B cell (primary cell): Measurements from ENCODE around the gene SS18L1. TPM values are rescaled to one million over a fixed set of nuclear protein-coding genes. Genes with fewer than 3 reads are reported as not detected.

Source experiments
- ATAC-seq: fragments of 200-7000 bp; cut with Tn5 transposase; one replicate; pipeline ENCODE4 v1.10.0; 2021; ENCODE audit warnings: low read depth, mild to moderate bottlenecking, moderate number of reproducible peaks, moderate library complexity
- CTCF ChIA-PET: fragments of 350-600 bp; sonication (Branson Sonifier 250); formaldehyde crosslinking; loops from one replicate; lab custom pipeline; 2021; ENCODE audit warnings: antibody characterized with exemption, inconsistent platforms; lab: Charles Lee
- POLR2A ChIA-PET: fragments of 350-600 bp; sonication (Branson Sonifier 250); formaldehyde crosslinking; loops from one replicate; lab custom pipeline; 2021; ENCODE audit warnings: antibody characterized with exemption; lab: Charles Lee
- DNase-seq: peaks from one replicate; pipeline ENCODE4 v3.0.0; 2013
- H2AFZ ChIP-seq: 2 replicates; pipeline ENCODE4 v1.6.1; 2012; ENCODE audit warnings: mild to moderate bottlenecking, low read depth, low read length; ENCODE audit not compliant: insufficient read depth, poor library complexity, severe bottlenecking
- H3K27ac ChIP-seq, 2 donors: 1 replicate in 1 of 2; 2 replicates in 1 of 2; pipeline ENCODE4 v1.5.1; 2012 to 2013; ENCODE audit warnings: low read length in 2 of 2, mild to moderate bottlenecking in 2 of 2, moderate library complexity in 1 of 2
- H3K27me3 ChIP-seq, 4 experiments: fragments of 200-600 bp in 1 of 4; sonication (generic) in 1 of 4; replicated peaks in 1 of 4; 1 replicate in 2 of 4; 2 replicates in 2 of 4; pipeline versions ENCODE4 v1.6.1 to v1.7.0; 2013 to 2016; ENCODE audit warnings: low read length in 3 of 4, mild to moderate bottlenecking in 2 of 4, mixed read lengths in 1 of 4, moderate library complexity in 1 of 4; ENCODE audit not compliant: insufficient read depth in 4 of 4, control insufficient read depth in 3 of 4; ENCODE audit errors: control extremely low read depth in 1 of 4
- H3K36me3 ChIP-seq, 2 experiments: replicated peaks in 1 of 2; 1 replicate in 1 of 2; 2 replicates in 1 of 2; pipeline versions ENCODE4 v1.6.1 to v1.7.1; 2013; ENCODE audit warnings: low read length in 1 of 2; ENCODE audit not compliant: insufficient read depth in 2 of 2, control insufficient read depth in 1 of 2; ENCODE audit errors: control extremely low read depth in 1 of 2, extremely low read depth in 1 of 2
- H3K4me1 ChIP-seq, 2 donors: fragments of 200-600 bp in 1 of 2; sonication (generic) in 1 of 2; 1 replicate in 1 of 2; 2 replicates in 1 of 2; pipeline versions ENCODE4 v1.5.1 to v1.6.1; 2013 to 2017; ENCODE audit warnings: low read length in 2 of 2; ENCODE audit not compliant: control insufficient read depth in 2 of 2, insufficient read depth in 2 of 2
- H3K4me2 ChIP-seq: replicated peaks from 2 replicates; pipeline ENCODE3; 2012; ENCODE audit warnings: mild to moderate bottlenecking, low read depth, low read length; ENCODE audit not compliant: poor library complexity, severe bottlenecking
- H3K4me3 ChIP-seq, 5 experiments: fragments of 200-600 bp in 1 of 5; sonication (generic) in 1 of 5; 1 replicate in 3 of 5; 2 replicates in 2 of 5; pipeline versions ENCODE4 v1.5.1 to v1.7.0; 2011 to 2016; ENCODE audit warnings: low read length in 4 of 5, mild to moderate bottlenecking in 4 of 5, low read depth in 2 of 5, control low read depth in 1 of 5, moderate library complexity in 1 of 5; ENCODE audit not compliant: insufficient read depth in 1 of 5; ENCODE audit errors: control extremely low read depth in 1 of 5, extremely low read depth in 1 of 5
- H3K79me2 ChIP-seq: fragments of 200-600 bp; sonication (generic); one replicate; pipeline ENCODE4 v1.6.0; 2016; ENCODE audit warnings: low read length; ENCODE audit not compliant: control insufficient read depth, insufficient read depth
- H3K9ac ChIP-seq: fragments of 200-600 bp; sonication (generic); 2 replicates; pipeline ENCODE4 v1.6.1; 2017; ENCODE audit warnings: mild to moderate bottlenecking, low read length, moderate library complexity
- H3K9me3 ChIP-seq, 3 donors: one replicate each; pipeline versions ENCODE4 v1.6.1 to v1.7.1; 2013; ENCODE audit warnings: low read length in 2 of 3; ENCODE audit not compliant: control insufficient read depth in 2 of 3, insufficient read depth in 1 of 3; ENCODE audit errors: control extremely low read depth in 1 of 3
- H4K20me1 ChIP-seq: 2 replicates; pipeline ENCODE4 v1.6.0; 2012; ENCODE audit warnings: mild to moderate bottlenecking, low read length; ENCODE audit not compliant: insufficient read depth, control insufficient read depth, poor library complexity, severe bottlenecking
- H3K27ac Mint-ChIP-seq: one replicate; pipeline ENCODE4 v1.8.0; 2021; ENCODE audit warnings: mixed read lengths
- H3K27me3 Mint-ChIP-seq: one replicate; pipeline ENCODE4 v1.8.0; 2021; ENCODE audit warnings: mixed read lengths
- H3K4me1 Mint-ChIP-seq: one replicate; pipeline ENCODE4 v1.8.0; 2021; ENCODE audit warnings: mixed read lengths
- H3K4me3 Mint-ChIP-seq: one replicate; pipeline ENCODE4 v1.8.0; 2021; ENCODE audit warnings: mixed read lengths
- H3K9me3 Mint-ChIP-seq: one replicate; pipeline ENCODE4 v1.8.0; 2022; ENCODE audit warnings: mixed read lengths; ENCODE audit not compliant: insufficient read depth
- CTCF ChIP-seq: fragments of 200-600 bp; IDR thresholded peaks from one replicate; pipeline ENCODE4 v1.8.0; 2022; ENCODE audit warnings: antibody characterized with exemption, mild to moderate bottlenecking
- EZH2 ChIP-seq: IDR thresholded peaks from 2 replicates; pipeline ENCODE4 v1.6.1; 2012; ENCODE audit warnings: borderline replicate concordance, low read depth, mild to moderate bottlenecking, moderate library complexity, low read length; ENCODE audit not compliant: insufficient read depth, poor library complexity, severe bottlenecking
- WGBS: methylation state at CpG from one replicate; pipeline ENCODE4 v1.1.5; 2013; ENCODE audit warnings: missing lambda C conversion rate; ENCODE audit not compliant: insufficient coverage; 5-methylcytosine and 5-hydroxymethylcytosine counted together
- intact Hi-C: fragments of 100-400 bp; cut with micrococcal nuclease; formaldehyde crosslinking; loops from one replicate; pipeline ENCODE4 v1.10.0; 2022
- polyA plus RNA-seq: library from polyadenylated mRNA; depleted of rRNA; stranded (reverse); fragments of >200 nt; gene quantifications from 2 replicates; pipeline ENCODE4 v1.2.3, GENCODE V29; 2012
- total RNA-seq, 2 donors: library from RNA; stranded (reverse); fragments of 120-200 nt in 1 of 2; gene quantifications; 1 replicate in 1 of 2; 2 replicates in 1 of 2; pipeline versions ENCODE4 v1.2.3 to v1.2.4, GENCODE V29; 2013 to 2022

Gene SS18L1
- total and polyA plus RNA-seq, 2 donors (not counting 1 experiment from before 2014, with no cell fraction given), result 15.4 to 20.7 TPM

GRCh38 chr20:62175711-62176110 is 32.1 kb downstream of the SS18L1 start:
- Histone ChIP-seq H3K79me2 (no peaks in the 10 kb centered on the region), H3K4me2 (no peak overlapping the region), H3K36me3 (no peaks in the 10 kb centered on the region), H3K9ac (no peak overlapping the region), H3K9me3 (no peaks in the 10 kb centered on the region), H3K4me3 (no peak overlapping the region), H4K20me1 (no peaks in the 10 kb centered on the region), H3K4me1 (no peaks in the 10 kb centered on the region), H2AFZ (no peak overlapping the region), H3K27me3 (no peaks in the 10 kb centered on the region), H3K27ac (no peak overlapping the region)
- H3K9me3 Mint-ChIP-seq, result no peaks in the 10 kb centered on the region
- POLR2A ChIA-PET, result no interaction called here
- no peak overlapping the region for H3K27ac Mint-ChIP-seq
- no peak overlapping the region for H3K4me3 Mint-ChIP-seq
- no peaks in the 10 kb centered on the region for H3K27me3 Mint-ChIP-seq
- TF ChIP-seq CTCF (no peak), EZH2 (no peak)
- ATAC-seq (no peak), DNase-seq (no peak)
- intact Hi-C loops, result no loop called here
- 96% methylated on average over 6 of the region's 10 CpGs for whole genome bisulfite sequencing
- CTCF ChIA-PET, result no interaction called here
- no peaks in the 10 kb centered on the region for H3K4me1 Mint-ChIP-seq

GRCh38 chr20:62176866-62177265 is 33.3 kb downstream of the SS18L1 start:
- no peak overlapping the region for H2AFZ ChIP-seq
- DNase-seq (no peak), ATAC-seq (no peak)
- no peak overlapping the region for H3K4me2 ChIP-seq
- no peaks in the 10 kb centered on the region for H3K27me3 Mint-ChIP-seq
- WGBS, result 96% methylated on average over 15 of the region's 15 CpGs
- TF ChIP-seq EZH2 (no peak), CTCF (no peak)
- no peak overlapping the region for H3K9ac ChIP-seq
- H4K20me1 ChIP-seq, result no peaks in the 10 kb centered on the region
- H3K4me1 Mint-ChIP-seq, result peaks cover 4% of the 10 kb centered on the region
- intact Hi-C loops, result no loop called here
- H3K9me3 Mint-ChIP-seq, result no peaks in the 10 kb centered on the region
- no peaks in the 10 kb centered on the region for H3K27me3 ChIP-seq
- H3K27ac Mint-ChIP-seq, result no peak overlapping the region
- H3K36me3 ChIP-seq, result no peaks in the 10 kb centered on the region
- no peak overlapping the region for H3K27ac ChIP-seq
- CTCF ChIA-PET, result no interaction called here
- no peak overlapping the region for H3K4me3 ChIP-seq
- POLR2A ChIA-PET, result no interaction called here
- H3K9me3 ChIP-seq, result no peaks in the 10 kb centered on the region
- no peak overlapping the region for H3K4me3 Mint-ChIP-seq
- no peaks in the 10 kb centered on the region for H3K79me2 ChIP-seq
- H3K4me1 ChIP-seq, result peaks cover under 1 to 1% of the 10 kb centered on the region in 2 donors
